Measurements from ENCODE around the gene SERPINB4. TPM values are rescaled to one million over a fixed set of nuclear protein-coding genes. Genes with fewer than 3 reads are reported as not detected.

Gene SERPINB4
- total RNA-seq, 4 donors from 2014 or later: not detected

DNA sequence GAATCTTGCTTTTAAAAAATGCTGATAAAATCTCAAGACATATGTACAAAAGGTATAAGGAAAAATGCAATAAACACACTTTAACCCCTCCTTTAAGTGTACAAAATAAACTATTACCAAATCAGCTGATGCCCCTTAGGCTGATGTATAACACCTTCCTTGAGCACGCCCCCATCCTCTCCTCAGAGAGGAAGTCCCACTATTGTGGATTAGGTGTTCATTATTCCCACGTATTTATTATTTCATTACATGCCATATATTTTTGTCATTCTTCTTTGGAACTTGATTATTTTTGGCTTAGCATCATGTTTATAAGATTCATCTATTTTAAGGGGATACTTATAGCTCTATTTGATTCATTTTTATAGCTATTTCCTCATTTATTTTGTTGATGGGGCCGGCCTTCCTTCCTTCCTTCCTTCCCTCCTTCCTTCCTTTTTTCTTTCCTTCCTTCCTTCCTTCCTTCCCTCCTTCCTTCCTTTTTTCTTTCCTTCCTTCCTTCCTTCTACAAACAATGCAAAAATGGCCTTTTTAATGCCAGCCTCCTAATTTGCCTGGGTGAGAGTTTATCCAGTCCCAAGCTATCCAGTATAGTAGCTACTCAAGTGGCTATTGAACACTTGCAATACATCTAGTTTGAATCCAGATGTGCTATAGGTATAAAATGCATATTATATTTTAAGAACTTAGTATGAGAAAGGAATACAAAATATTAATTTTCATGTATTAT is 52.9 kb downstream of the SERPINB4 start:
- TF ChIP-seq CTCF (IDR thresholded peaks at IDR 0.05) (no peak), POLR2A (IDR thresholded peaks at IDR 0.05) (no peak)
- no peak for DNase-seq
- H3K27me3 ChIP-seq: no peaks in the 10 kb centered on the region
- 85 to 94% methylated on average over 3 of the region's 3 CpGs for WGBS, 2 donors
- H3K9me3 ChIP-seq: no peaks in the 10 kb centered on the region
- no peaks in the 10 kb centered on the region for H3K4me1 ChIP-seq
- no peak overlapping the region for H3K27ac ChIP-seq
- intact Hi-C loops (cut with DNase I): no loop called here
- H3K36me3 ChIP-seq: no peaks in the 10 kb centered on the region
- no peak overlapping the region for H3K4me3 ChIP-seq (replicated peaks in 1 of 3)

- no peaks in the 10 kb centered on the region for H3K9me3 ChIP-seq
- intact Hi-C loops (cut with DNase I): no loop called here
- no peaks in the 10 kb centered on the region for H3K4me1 ChIP-seq
- no peak overlapping the region for H3K27ac ChIP-seq
- no peak for DNase-seq
- 81% methylated on average over 2 of the region's 2 CpGs; no CpG with 5 or more reads in 1 of the 2 donors for WGBS, 2 donors
- TF ChIP-seq CTCF (IDR thresholded peaks at IDR 0.05) (no peak), POLR2A (IDR thresholded peaks at IDR 0.05) (no peak)
- H3K27me3 ChIP-seq: no peaks in the 10 kb centered on the region
- H3K36me3 ChIP-seq: no peaks in the 10 kb centered on the region
- H3K4me3 ChIP-seq (replicated peaks in 1 of 3): no peak overlapping the region
Observed at GRCh38 chr18:63590373-63590772, 53.7 kb downstream of the SERPINB4 start.

DNA sequence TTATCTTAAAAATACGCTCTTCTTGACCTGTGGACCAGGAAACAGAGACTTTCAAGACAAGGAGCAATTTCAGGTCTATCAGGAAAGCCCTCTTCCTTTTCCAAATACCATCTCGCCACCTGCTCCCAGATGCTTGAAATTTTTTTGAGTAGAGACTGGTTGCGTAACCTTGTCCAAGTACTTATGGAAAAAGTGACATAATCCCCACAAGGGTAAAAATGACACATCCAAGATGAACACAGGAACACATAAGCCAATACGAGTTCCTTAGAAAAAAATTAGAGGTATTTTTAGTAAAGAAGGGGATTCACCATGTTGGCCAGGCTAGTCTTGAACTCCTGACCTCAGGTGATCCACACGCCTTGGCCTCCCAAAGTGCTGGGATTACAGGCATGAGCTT is 55.1 kb downstream of the SERPINB4 start:
- 74 to 75% methylated on average over 5 of the region's 5 CpGs for WGBS, 2 donors
- no peak for DNase-seq
- no peak overlapping the region for H3K27ac ChIP-seq
- TF ChIP-seq CTCF (IDR thresholded peaks at IDR 0.05) (no peak), POLR2A (IDR thresholded peaks at IDR 0.05) (no peak)
- H3K27me3 ChIP-seq: no peaks in the 10 kb centered on the region
- H3K9me3 ChIP-seq: no peaks in the 10 kb centered on the region
- intact Hi-C loops (cut with DNase I): no loop called here
- H3K4me3 ChIP-seq (replicated peaks in 1 of 3): no peak overlapping the region
- H3K4me1 ChIP-seq: no peaks in the 10 kb centered on the region
- H3K36me3 ChIP-seq: no peaks in the 10 kb centered on the region

Other genes with a start within 250 kb of the SERPINB4 start
- gene VPS4B, start 221.8 kb downstream of the SERPINB4 start, total RNA-seq: 10 to 100 TPM; 36.0 to 50.5 (median 40.9) TPM
- gene SERPINB5, start 167.3 kb downstream of the SERPINB4 start, total RNA-seq: not detected
- gene SERPINB12, start 101.9 kb downstream of the SERPINB4 start, total RNA-seq: not detected
- gene SERPINB13, start 56.9 kb downstream of the SERPINB4 start, total RNA-seq: not detected
- gene SERPINB3, start 17.6 kb upstream of the SERPINB4 start, total RNA-seq: not detected
- not detected for gene SERPINB11, start 58.7 kb upstream of the SERPINB4 start, total RNA-seq
- not detected for gene SERPINB7, start 131.2 kb upstream of the SERPINB4 start, total RNA-seq
- under 1 TPM in 2 of 4 donors, not detected in 2; 0.22 to 0.67 TPM for gene SERPINB2, start 243.4 kb upstream of the SERPINB4 start, total RNA-seq